Liver (tissue), 9 donors: ENCODE data around the gene RAB28. TPM values are rescaled to one million over a fixed set of nuclear protein-coding genes. Genes with fewer than 3 reads are reported as not detected.

Source experiments
- DNase-seq: peaks from one replicate; pipeline ENCODE4 v3.0.0-alpha.2; 2017; ENCODE audit warnings: low spot score
- H3K27ac ChIP-seq, 2 donors: one replicate each; pipeline ENCODE4 v1.7.0; 2013; ENCODE audit warnings: inconsistent platforms in 2 of 2, low read length in 2 of 2, control low read depth in 1 of 2, low read depth in 1 of 2, mild to moderate bottlenecking in 1 of 2
- H3K27me3 ChIP-seq, 4 donors: one replicate each; pipeline versions ENCODE4 v1.6.1 to v1.7.0; 2013; ENCODE audit warnings: low read length in 3 of 4, inconsistent platforms in 1 of 4, mild to moderate bottlenecking in 1 of 4, moderate library complexity in 1 of 4; ENCODE audit not compliant: control insufficient read depth in 4 of 4, insufficient read depth in 4 of 4
- H3K36me3 ChIP-seq, 4 donors: one replicate each; pipeline versions ENCODE4 v1.6.1 to v1.7.0; 2013; ENCODE audit warnings: low read length in 3 of 4, mild to moderate bottlenecking in 3 of 4, low read depth in 1 of 4, moderate library complexity in 1 of 4; ENCODE audit not compliant: control insufficient read depth in 4 of 4, insufficient read depth in 3 of 4
- H3K4me1 ChIP-seq, 4 donors: one replicate each; pipeline versions ENCODE4 v1.6.1 to v1.7.0; 2013; ENCODE audit warnings: low read length in 3 of 4, mild to moderate bottlenecking in 3 of 4, moderate library complexity in 1 of 4; ENCODE audit not compliant: control insufficient read depth in 4 of 4, insufficient read depth in 4 of 4
- H3K4me3 ChIP-seq, 3 donors: one replicate each; pipeline versions ENCODE4 v1.6.1 to v1.7.0; 2013; ENCODE audit warnings: low read length in 3 of 3, control low read depth in 1 of 3, low read depth in 1 of 3, mild to moderate bottlenecking in 1 of 3
- H3K9ac ChIP-seq, 2 donors: one replicate each; pipeline ENCODE4 v1.7.0; 2013; ENCODE audit warnings: low read length in 2 of 2, mild to moderate bottlenecking in 2 of 2, moderate library complexity in 2 of 2, control low read depth in 1 of 2, low read depth in 1 of 2
- H3K9me3 ChIP-seq, 4 donors: one replicate each; pipeline versions ENCODE4 v1.6.1 to v1.7.0; 2013; ENCODE audit warnings: low read length in 3 of 4; ENCODE audit not compliant: control insufficient read depth in 4 of 4
- ATF3 ChIP-seq: IDR thresholded peaks from 2 replicates; pipeline ENCODE4 v1.6.1; 2016; ENCODE audit warnings: antibody characterized with exemption
- CTCF ChIP-seq: fragments of 150-350 bp; IDR thresholded peaks from 2 replicates; pipeline ENCODE4 v1.5.1; 2017; ENCODE audit warnings: improper control_type of control experiment, low read depth, low read length; ENCODE audit not compliant: missing input control
- FOXA1 ChIP-seq: IDR thresholded peaks from 2 replicates; pipeline ENCODE4 v1.6.1; 2016; ENCODE audit warnings: antibody characterized with exemption
- FOXA2 ChIP-seq: IDR thresholded peaks from 2 replicates; pipeline ENCODE4 v1.6.1; 2016; ENCODE audit warnings: antibody characterized with exemption
- GABPA ChIP-seq, 2 donors: IDR thresholded peaks in 1 of 2; conservative IDR thresholded peaks in 1 of 2; 2 replicates each; pipeline ENCODE4 v1.6.1; 2016; ENCODE audit warnings: antibody characterized with exemption in 2 of 2, mild to moderate bottlenecking in 1 of 2, moderate library complexity in 1 of 2
- MAX ChIP-seq: IDR thresholded peaks from 2 replicates; pipeline ENCODE4 v1.6.1; 2016; ENCODE audit warnings: antibody characterized with exemption
- RAD21 ChIP-seq, 2 donors: IDR thresholded peaks; 2 replicates each; pipeline ENCODE4 v1.6.1; 2016; ENCODE audit warnings: antibody characterized with exemption in 2 of 2, mild to moderate bottlenecking in 2 of 2
- REST ChIP-seq: IDR thresholded peaks from 2 replicates; pipeline ENCODE4 v1.6.1; 2016; ENCODE audit warnings: antibody characterized with exemption, mild to moderate bottlenecking
- TAF1 ChIP-seq: conservative IDR thresholded peaks from 2 replicates; pipeline ENCODE4 v1.6.1; 2016; ENCODE audit warnings: antibody characterized with exemption, mild to moderate bottlenecking
- YY1 ChIP-seq: IDR thresholded peaks from 2 replicates; pipeline ENCODE4 v1.6.1; 2016; ENCODE audit warnings: antibody characterized with exemption, mild to moderate bottlenecking
- ZBTB33 ChIP-seq: IDR thresholded peaks from 2 replicates; pipeline ENCODE4 v1.6.1; 2016; ENCODE audit warnings: antibody characterized with exemption
- WGBS: extraction: QIAGEN DNeasy Blood & Tissue Kit; methylation state at CpG from one replicate; pipeline ENCODE4 v1.1.7; 2013; 5-methylcytosine and 5-hydroxymethylcytosine counted together
- polyA plus RNA-seq, 2 donors: library from polyadenylated mRNA; stranded (reverse) in 1 of 2; unstranded in 1 of 2; fragments of 200-250 nt in 1 of 2; fragments of >200 nt in 1 of 2; fragmentation: Nextera tagmentation in 1 of 2; extraction: Ambion mirVana in 1 of 2; gene quantifications; one replicate each; pipeline versions ENCODE4 v1.2.1 to v1.2.3, GENCODE V29; 2013 to 2015
- total RNA-seq, 2 donors: library from RNA; depleted of rRNA; stranded (reverse); fragments of >200 nt; gene quantifications; one replicate each; pipeline ENCODE4 v1.2.3, GENCODE V29; 2014
- donor health status: healthy.
- donor health status: healthy.
- donor health status: healthy.
- donor health status: healthy.
- donor health status: healthy.

The RAB28 gene
- total and polyA plus RNA-seq, 4 donors, result 3.9 to 7.7 (median 6.8) TPM

GRCh38 chr4:13478707-13479106 lies 5.4 kb downstream of the RAB28 start:
- H3K27ac ChIP-seq, result no peak overlapping the region
- H3K9ac ChIP-seq, result no peak overlapping the region
- H3K4me1 ChIP-seq, result peaks cover 2 to 12% (median 11%) of the 10 kb centered on the region in 4 donors
- H3K27me3 ChIP-seq, result no peaks in the 10 kb centered on the region
- 92% methylated on average over 1 of the region's 1 CpG for WGBS
- H3K36me3 ChIP-seq, result peaks cover 0 to 3% (median 0%) of the 10 kb centered on the region in 4 donors
- no peak overlapping the region for H3K4me3 ChIP-seq
- no peak for TF ChIP-seq GABPA (IDR thresholded peaks at IDR 0.05 in 1 of 2, conservative IDR thresholded peaks at IDR 0.05 in 1 of 2)
- no peak for TF ChIP-seq CTCF
- no peak for TF ChIP-seq ZBTB33
- no peak for TF ChIP-seq ATF3
- no peak for TF ChIP-seq YY1
- TF ChIP-seq REST, result no peak
- TF ChIP-seq RAD21 (IDR thresholded peaks at IDR 0.05), result no peak
- TF ChIP-seq FOXA2, result no peak
- no peak for TF ChIP-seq FOXA1
- TF ChIP-seq MAX, result no peak
- no peak for DNase-seq
- H3K9me3 ChIP-seq, result no peaks in the 10 kb centered on the region

GRCh38 chr4:13478131-13478530 lies 6.0 kb downstream of the RAB28 start:
- Histone ChIP-seq H3K4me1 (peaks cover 2 to 6% (median 6%) of the 10 kb centered on the region in 4 donors), H3K36me3 (peaks cover 0 to 3% (median 0%) of the 10 kb centered on the region in 4 donors), H3K27me3 (no peaks in the 10 kb centered on the region), H3K9ac (no peak overlapping the region), H3K27ac (no peak overlapping the region), H3K9me3 (no peaks in the 10 kb centered on the region), H3K4me3 (no peak overlapping the region)
- DNase-seq, result no peak
- no peak for TF ChIP-seq TAF1
- 97% methylated on average over 2 of the region's 2 CpGs for whole genome bisulfite sequencing
